HS-27A (cell line): ENCODE data around the gene SLC6A17.

Experiments
- DNase-seq: peaks from one replicate; pipeline ENCODE4 v3.0.0-alpha.2; 2012; ENCODE audit warnings: low read depth, missing footprints

The SLC6A17 gene

DNA sequence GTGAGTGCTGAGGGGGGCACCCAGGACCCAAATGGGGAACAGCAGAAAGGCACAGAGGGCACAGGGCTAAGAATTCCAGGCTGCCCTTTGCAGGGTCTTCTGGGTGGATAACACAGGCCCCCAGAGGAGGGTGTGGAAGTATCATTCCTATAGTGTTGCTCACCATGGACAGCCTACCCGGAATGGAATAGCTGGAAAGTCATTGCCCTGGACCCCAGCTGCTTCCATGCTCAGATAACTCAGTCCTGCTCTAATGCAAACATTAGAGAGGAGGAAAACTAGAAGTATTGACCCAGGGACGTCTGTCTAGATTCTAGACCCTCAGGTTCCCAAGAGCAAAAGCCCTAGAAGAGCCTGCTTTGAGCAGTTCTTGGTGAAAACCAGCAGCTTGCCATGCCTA is 24.7 kb downstream of the SLC6A17 start:
- DNase-seq, result no peak

DNA sequence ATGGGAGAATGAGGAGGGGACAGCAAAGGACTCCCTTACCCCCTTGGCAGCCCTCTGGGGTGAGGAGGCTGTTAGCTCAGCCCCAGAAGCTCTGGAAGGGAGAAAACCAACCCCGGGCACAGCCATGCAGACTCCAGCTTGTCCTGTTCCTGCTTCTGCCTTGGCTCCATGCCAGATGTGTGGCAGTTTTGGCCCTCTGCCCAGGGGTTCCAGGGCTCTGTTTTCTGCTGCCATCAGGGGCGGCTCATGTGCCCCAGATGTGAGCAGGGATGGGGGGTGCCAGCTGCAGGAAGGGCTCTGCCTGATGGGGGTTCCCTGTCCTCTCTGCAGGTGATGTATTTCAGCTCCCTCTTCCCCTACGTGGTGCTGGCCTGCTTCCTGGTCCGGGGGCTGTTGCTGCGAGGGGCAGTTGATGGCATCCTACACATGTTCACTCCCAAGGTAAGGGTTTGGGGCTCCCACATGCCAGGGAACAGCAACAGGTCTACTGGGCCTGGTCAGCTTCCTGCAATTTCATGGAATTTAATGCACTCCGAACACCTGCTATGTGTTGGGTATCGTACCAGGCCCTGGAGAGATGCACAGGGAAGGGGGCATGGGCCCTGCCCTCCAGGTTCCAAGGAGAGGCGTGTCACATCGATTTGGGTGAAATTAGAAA is 26.1 kb downstream of the SLC6A17 start:
- DNase-seq, result no peak

DNA sequence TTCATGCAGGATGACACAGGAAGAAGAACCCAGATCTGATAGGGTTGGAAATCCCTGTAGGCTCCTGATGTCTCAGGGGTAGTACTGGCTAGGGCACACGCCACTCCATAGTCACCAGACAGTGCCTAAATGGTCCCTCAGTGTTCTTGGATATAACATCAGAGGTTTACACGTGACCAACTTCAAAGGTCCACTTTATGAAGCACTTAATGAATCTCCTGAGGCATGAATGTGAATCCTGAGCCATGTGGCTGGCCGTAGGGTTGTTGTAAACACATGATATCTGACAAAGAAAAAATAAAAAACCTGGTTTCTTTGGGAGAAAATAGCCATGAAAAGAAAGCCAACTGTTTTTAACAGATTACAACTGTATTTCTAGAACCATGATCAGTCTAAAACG is 27.5 kb downstream of the SLC6A17 start:
- no peak for DNase-seq

DNA sequence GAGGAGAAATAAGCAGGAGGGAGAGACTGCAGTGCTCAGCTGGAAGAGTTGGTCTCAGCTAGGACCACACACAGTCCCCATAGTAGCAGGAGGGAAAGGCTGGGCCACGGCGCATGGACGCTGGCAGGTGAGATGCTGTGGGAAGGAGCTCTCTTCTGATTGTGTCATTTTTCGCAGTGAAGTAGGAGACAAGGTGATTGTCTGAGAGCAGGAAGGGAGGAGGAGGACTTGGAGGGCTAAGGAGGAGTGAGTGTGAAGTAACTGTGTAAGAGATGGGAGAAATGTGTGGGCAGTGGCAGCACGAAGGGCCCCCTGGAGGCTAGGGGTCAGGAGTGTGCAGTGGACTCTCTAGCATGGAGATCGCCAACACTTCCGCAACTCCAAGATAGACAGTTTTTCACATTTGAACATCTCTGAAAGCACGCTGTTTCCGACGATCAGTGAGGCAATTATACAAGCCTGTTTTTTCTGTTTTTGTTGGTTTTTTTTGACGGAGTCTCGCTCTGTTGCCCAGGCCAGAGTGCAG is 33.4 kb downstream of the SLC6A17 start:
- no peak for DNase-seq

DNA sequence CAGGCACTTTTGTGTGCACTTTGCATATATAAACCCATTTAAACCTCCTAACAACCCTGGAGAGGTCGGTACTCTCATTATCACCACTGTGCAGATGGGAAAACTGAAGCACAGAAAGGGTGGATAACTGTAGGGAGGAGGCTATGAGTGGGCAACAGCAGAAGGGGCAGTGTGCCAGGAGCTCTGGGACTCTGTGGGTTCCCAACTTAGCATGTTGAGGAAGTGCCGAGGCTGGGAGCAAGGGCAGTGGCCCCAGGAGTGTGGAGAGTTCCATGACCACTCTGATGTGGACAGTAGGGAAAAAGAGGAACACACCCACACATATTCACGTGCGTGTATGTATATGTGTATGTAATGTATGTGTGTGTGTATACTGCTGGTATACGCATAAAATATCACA is 34.2 kb downstream of the SLC6A17 start:
- no peak for DNase-seq

DNA sequence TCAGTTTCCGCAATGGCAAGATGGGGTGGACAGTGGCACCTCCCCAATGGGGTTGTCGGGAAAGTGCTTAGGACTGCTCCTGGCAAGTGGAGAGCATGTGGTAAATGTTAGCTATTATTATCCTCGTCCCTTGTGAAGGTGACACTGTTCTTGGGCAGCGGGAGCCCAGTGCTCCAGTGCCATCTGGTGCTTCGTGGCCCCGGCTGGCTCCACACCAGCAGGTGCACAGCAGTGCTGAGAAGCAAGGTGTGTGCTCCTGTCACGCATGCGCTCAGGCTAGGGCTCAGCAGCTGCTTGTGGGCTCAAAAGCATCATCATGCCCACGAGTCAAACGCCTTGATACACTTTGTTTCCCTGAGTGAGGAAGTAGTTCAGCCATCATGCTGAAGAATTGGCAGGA is 34.9 kb downstream of the SLC6A17 start:
- no peak for DNase-seq

DNA sequence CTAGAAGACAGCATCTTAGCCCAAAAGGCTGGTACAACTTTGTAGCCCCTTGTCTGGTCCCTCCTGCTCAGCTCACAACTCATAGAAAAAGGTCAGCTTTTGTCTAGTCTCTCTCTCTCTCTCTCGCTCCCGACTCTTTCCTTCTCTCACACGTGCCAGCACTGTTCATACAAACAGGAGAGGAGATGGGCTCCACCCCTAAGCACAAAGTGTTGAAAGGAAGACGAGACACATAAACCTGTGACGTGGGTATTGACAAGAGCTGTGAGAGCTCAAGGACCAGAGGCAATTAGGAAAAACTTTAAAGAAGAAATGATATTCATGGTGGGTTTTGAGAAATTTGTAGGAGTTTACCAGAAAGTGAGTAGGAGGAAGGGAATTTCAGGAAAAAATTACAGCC is 36.3 kb downstream of the SLC6A17 start:
- DNase-seq, result no peak

DNA sequence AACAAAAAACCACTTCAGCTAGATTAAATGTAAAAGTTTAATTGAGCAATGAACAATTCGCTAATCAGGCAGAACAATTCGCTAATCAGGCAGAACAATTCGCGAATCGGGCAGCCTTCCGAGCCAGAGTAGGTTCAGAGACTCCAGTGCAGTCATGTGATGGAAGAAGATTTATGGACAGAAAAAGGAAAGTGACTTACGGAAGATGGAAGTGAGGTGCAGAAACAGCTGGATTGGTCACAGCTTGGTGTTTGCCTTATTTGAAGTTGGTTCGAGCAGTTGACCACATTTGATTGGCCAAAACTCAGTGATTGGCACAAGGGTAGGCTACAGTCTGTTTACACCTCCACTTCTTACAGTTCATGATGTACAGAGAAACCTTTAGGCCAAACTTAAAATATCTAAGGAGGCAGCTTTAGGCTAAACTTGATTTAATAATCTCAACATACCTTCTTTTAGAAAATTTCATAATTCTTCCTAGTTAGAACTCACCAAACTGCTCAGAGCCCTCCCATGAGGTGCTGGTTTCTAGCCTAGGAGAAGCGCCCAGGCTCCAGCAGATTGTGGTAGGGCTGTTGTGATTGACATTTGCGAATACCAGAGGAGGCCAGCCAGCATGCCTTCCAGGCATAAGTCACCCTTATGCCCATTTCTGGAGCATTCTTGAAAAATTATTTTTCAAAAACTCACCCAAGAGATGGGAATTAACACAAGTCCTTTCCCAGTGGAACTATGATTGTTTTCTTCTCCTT is 37.0 kb downstream of the SLC6A17 start:
- DNase-seq, result no peak

DNA sequence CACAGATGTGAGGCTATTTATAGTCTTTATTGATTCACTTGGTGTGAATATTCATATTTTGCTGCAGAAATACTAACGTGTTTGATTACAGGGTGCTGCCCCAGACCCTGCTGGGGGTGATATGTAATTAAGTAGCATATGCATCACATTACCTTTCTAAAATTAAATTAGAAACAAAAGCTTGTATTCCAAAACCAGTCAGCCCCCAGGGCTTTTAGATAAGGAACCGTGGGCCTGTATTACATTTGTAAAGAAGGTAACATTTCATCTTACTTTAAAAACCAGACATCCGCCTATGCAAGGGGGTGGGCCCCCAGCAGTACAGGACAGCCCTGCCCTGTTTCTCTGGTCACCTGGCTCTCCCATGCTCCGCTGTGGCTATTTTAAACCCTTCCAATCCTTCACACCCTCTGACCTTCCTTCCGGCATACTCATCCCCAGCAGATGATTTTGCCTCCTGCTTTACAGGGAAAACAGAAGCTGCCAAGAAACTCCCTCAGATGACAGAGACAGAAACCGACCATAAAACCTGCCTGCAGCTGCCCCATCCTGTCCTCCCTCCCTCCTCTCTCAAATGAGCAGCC is 37.8 kb downstream of the SLC6A17 start:
- no peak for DNase-seq

DNA sequence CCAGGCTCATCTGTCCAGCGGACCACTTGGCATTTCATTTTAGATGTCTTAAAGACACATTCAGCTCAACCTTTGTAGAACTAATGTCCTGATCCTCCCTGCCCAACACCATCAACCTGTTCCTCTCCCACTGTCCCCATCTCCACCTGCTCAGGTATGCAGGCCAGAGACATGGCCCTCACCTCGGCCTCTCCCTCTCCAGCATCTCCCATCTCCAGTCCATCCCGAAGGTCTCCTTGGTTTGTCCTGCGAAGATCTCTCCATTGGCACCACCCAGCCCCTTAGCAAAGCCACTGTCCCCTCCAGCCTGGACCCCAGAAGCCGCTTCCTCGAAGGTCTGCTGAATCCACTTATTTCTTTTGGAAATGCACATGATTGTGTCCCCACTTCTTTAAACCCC is 38.9 kb downstream of the SLC6A17 start:
- DNase-seq, result no peak

DNA sequence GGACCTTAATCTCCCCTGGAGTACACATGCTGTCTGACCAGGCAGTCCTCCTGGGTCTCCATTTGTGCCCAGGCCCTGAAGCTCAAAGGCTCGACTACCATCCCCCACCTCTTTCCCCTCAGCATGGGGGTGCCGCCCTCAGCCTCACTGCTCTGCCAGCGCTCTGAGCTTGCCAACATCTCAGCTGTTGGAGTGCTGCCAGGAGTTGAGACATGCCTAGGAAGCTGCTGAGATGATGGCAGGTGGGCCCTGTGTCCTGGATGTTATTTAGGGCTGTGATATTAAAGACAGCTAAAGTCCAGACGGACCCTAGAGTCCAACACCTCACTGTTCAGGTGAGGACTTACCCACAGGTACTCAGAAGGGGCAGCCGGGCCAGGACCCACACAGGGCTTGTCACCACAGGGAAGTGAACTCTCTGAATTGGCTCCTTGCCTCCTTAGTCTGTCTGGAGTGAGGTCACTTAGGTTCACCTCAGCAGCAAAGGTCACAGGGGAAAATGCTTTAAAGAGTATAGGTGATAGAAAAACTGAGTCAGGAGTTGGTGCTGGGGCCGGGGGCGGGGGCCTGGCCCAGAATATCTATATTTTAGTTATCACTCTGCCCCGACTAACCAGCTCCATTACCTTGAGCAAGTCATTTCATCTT is 40.1 kb downstream of the SLC6A17 start:
- no peak for DNase-seq

DNA sequence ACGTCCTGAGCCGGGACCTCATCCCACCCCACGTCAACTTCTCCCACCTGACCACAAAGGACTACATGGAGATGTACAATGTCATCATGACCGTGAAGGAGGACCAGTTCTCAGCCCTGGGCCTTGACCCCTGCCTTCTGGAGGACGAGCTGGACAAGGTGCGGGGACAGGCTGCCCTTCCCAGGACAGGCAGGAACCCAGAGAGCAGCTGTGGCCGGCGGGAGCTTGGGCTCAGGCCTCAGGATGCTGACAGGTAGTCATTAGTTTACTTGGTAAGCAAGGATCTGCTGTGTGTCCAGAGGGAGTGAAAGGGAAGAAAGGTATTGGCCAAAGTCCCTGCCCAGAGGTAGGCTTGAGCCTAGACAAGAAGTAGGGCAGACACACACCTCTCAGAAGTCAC is 42.2 kb downstream of the SLC6A17 start:
- no peak for DNase-seq

DNA sequence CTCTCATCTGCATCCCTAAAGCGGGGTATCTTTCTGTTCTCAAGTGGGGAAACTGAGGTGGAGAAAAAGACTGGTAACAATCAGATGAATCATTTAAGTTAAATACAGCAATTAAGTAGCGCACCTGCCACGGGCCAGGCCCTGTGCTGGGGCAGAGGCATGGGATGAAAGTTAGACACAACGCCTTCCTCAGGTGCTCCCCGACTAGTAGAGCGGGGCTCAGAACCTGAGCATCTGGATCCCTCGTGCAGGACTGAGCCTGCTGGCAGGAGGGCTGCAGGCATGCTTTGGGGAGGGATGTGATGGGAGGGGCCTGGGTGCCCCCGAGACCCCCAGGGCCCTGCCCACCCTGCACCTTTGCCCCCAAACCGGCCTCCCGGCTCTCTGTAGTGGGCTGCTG is 44.9 kb downstream of the SLC6A17 start:
- no peak for DNase-seq

DNA sequence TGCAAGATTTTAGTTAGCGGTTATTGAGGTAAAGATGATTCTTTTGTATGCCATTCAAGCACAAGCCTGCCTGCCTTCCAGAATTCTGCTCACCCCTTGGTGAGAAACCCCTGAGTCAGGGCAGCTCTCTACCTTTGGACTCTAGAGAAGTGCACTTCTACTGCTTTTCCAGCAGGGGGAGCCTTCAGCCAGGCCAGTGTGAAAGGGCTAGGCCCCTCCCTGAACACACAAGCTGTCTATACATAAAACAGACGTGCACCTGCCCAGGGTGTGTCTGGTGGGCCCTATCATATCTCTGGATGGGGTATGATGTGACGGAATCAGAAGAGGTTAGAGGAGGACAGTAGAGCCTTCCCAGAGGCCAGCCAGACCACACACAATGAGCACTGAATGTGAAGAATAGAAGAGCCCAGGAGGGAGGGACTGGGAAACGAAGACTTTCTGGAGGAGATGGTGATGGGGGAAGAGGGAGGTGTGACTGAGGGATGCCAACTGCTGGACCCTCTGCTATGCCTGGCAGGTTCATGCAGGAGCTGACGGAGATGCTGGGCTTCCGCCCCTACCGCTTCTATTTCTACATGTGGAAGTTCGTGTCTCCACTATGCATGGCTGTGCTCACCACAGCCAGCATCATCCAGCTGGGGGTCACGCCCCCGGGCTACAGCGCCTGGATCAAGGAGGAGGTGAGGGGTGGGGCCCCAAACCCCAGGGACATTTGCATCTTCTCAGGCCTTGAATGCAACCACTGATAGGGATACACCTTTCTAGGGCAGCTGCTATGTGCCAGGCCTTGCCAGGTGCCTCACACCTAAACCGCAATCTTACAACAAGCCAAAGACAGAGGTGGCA is 46.8 kb downstream of the SLC6A17 start:
- no peak for DNase-seq

DNA sequence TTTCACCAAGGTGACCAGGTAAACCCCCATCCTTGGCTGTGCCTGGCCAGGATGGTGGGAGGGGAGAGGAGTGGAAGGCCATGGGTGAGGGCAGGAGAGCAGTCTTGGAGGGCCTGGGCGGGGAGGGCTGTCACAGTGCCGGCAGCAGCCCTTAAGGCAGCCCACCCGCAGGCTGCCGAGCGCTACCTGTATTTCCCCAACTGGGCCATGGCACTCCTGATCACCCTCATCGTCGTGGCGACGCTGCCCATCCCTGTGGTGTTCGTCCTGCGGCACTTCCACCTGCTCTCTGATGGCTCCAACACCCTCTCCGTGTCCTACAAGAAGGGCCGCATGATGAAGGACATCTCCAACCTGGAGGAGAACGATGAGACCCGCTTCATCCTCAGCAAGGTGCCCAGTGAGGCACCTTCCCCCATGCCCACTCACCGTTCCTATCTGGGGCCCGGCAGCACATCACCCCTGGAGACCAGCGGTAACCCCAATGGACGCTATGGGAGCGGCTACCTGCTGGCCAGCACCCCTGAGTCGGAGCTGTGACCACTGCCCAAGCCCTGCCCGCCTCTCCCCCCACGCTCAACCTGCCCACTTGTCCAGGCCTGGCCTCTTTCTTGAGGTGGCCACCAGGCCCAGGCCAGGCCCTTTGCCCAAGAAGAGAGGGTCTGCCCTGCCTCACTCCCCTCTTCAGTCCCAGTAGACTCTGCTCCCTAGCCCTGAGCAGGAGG is 47.8 kb downstream of the SLC6A17 start:
- DNase-seq, result no peak

DNA sequence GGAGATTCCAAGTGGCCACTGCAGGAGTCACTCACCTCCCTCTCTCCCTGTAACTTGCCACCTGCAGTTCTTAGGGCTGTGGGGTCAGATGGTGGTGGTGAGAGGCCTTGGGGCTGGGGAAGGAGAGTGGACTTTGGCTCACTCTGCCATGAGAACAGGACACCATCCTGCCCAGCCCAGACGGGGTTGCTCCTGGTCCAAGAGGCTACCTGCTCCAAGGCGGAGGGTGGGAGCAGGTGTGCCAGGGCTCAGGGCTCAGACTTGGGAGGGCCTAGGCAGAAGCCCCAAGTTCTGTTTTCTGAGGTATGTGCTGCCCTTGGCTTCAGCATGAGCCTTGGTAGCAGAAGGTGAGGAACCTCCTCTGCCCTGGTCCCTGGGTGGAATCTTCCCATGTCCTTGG is 48.5 kb downstream of the SLC6A17 start:
- DNase-seq, result no peak

DNA sequence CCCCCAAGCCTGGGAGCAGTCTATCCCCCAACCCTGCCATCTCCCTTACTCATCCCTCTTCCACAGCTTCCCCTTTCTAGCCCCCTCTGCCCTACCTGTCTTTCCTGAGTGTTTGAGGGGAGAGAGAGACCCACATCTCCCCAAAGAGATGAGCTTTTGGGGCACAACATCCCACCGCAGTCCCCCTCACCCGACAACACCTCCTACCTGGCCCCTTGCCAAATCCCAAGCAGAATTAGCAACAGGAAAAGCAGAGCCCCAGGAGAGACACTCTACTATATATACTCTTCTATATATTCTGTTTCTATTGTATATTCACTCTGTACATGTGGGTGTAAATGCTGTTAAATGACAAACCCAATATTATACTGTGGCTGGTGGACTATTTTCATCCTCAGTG is 49.9 kb downstream of the SLC6A17 start:
- no peak for DNase-seq

DNA sequence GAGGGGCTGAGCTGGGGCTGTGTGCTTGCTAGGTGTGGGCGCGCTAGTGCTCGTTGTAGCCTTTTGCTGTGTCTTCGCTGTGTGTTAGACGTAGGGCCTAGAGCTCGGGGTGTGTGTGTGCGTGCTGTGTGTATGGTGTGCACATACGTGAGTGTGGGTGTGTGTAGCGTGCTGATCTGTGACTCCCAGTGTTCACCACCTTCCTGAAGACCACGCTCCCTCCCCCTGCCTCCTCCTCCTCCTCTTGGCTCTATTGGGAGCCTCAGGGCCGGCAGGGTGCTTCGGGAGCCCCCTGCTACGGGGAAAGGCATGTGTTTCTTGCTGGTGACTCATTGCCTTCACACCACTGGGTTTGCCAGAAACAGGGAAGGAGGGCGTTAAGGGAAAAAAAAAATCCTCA is 50.4 kb downstream of the SLC6A17 start:
- DNase-seq, result no peak

DNA sequence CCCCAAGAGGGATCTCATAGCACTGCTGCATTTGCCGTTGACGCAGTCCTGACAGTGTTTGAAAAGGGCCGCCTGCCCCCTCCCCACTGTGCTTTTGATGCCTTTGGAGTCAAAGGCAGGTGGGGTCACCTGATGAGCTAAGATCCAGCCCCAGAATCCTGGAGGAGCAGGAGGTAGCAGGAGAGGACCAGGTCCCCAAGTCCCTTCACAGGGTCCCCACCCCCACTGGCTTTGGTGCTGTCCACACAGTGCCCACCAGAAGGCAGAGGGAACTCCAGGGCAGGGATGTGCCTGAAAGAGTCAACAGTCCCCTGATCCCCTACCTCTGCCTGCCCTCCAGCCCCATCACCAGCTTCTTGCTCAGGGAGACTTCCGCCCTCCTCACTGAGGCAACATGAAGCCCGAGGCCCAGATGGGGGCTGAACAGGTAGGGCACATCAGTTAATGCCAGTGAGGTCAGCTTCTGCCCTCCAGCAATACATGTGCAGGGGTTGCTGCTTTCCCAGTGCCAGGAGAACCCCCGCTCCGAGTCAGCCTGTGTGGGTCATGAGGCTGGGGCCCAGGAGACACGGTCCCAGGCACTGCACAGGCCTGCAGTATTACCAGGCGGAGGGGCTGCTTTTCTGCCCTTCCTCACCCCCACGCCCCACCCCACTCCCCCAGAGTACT is 51.0 kb downstream of the SLC6A17 start:
- no peak for DNase-seq

DNA sequence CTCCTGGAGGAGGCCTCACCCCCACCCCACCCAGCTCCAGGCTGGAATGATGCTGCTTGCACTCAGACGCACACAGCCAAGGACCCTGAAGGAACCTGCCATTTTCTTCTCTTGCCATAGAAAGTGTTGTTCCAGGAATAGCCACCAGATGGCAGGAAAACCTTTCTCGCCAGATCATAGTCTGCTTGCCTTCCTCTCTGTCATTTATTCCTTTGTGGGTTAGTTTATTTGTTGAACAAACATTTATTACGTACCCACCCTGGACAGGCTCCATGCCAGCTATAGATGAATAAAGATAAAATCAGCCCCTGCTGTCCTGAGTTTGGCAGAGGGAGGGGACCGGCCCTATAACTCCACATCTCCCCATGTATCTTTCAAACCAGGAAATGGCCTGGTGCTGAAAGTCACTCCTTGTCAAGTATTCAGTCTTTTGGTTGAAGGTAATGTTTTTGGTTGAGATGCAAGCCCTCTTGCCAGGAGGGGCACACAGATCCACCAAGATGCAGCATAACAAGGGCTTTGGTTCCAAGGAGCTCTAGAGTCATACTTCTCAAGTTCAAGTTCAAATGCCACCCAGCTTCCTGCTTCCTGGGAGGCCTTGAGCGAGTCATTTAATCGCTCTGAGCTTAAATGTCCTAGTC is 52.8 kb downstream of the SLC6A17 start:
- peak; percentile 35 for DNase-seq
